Ishikawa (cell line): ENCODE results near the gene FXYD3.

Experiments used
- CEBPB ChIP-seq: IDR thresholded peaks from 2 replicates; pipeline ENCODE4 v1.6.1; 2012
- CREB1 ChIP-seq: IDR thresholded peaks from 2 replicates; pipeline ENCODE4 v1.6.1; 2012; ENCODE audit warnings: low read depth
- EGR1 ChIP-seq: IDR thresholded peaks from 2 replicates; pipeline ENCODE4 v1.6.1; 2012
- EP300 ChIP-seq: IDR thresholded peaks from 2 replicates; pipeline ENCODE4 v1.6.1; 2012; ENCODE audit warnings: borderline replicate concordance
- FOXM1 ChIP-seq: IDR thresholded peaks from 2 replicates; pipeline ENCODE4 v1.6.1; 2012; ENCODE audit warnings: low read depth, borderline replicate concordance
- NFIC ChIP-seq: IDR thresholded peaks from 2 replicates; pipeline ENCODE4 v1.6.1; 2012
- RAD21 ChIP-seq: IDR thresholded peaks from 2 replicates; pipeline ENCODE4 v1.6.1; 2012; ENCODE audit warnings: low read depth
- TAF1 ChIP-seq: IDR thresholded peaks from 2 replicates; pipeline ENCODE4 v1.6.1; 2012; ENCODE audit warnings: low read depth, mild to moderate bottlenecking
- TEAD4 ChIP-seq: IDR thresholded peaks from 2 replicates; pipeline ENCODE4 v1.6.1; 2012
- YY1 ChIP-seq: IDR thresholded peaks from 2 replicates; pipeline ENCODE4 v1.6.1; 2012; ENCODE audit warnings: low read depth
- ZBTB7A ChIP-seq: IDR thresholded peaks from 2 replicates; pipeline ENCODE4 v1.6.1; 2012; ENCODE audit warnings: low read depth
- TF ChIP-seq, protein P1 (sequence below): IDR thresholded peaks from 2 replicates; pipeline ENCODE4 v1.6.1; 2012
- TF ChIP-seq, protein P2 (sequence below): IDR thresholded peaks from 2 replicates; pipeline ENCODE4 v1.6.1; 2012; ENCODE audit warnings: low read depth, mild to moderate bottlenecking
- TF ChIP-seq, protein P3 (sequence below): IDR thresholded peaks from 2 replicates; pipeline ENCODE4 v1.6.1; 2012

DNA sequence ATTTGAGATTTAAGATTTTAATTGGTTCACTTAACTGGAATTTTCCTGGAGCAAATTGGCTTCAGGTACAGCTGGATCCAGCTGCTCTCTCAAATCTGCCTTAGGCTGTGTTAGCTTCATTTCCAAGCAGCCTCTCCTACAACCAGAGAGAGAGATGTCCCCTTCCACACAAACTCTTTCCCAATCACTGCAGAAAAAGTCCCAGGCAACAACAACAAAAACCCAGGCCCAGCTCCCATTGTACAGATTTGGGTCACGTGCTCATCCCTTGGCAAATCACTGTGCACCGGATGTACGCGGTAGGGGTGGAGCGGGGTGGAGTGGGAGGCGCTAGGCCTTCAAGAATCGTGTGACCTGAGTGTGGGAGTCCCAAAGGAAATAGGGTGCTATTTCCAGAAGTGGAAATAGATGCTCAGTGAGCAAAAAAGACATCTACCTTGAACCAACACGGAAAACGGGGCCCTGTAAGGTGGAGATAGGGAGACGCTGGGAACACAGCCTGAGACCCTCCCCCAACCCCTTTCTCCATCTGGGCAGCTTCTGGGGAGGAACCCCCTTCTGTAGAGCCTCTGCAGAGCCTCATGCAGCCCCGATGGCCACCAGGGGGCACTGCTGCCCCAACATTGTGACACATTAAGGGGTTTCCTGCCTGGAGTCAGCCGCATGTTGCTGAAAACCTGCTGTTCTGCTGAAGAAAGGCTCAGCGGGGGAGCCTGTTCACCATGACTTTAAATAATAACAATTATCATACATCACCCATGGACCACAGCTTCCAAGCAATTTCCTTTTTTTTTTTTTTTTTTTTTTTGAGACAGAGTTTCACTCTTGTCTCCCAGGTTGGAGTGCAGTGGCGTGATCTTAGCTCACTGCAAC lies 48.7 kb upstream of the FXYD3 start:
- TF ChIP-seq, protein P1, sequence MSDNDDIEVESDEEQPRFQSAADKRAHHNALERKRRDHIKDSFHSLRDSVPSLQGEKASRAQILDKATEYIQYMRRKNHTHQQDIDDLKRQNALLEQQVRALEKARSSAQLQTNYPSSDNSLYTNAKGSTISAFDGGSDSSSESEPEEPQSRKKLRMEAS = peak; percentile 67; the same call in 1 of the 2 replicates
- TF ChIP-seq CREB1 = no peak
- TF ChIP-seq, protein P2, sequence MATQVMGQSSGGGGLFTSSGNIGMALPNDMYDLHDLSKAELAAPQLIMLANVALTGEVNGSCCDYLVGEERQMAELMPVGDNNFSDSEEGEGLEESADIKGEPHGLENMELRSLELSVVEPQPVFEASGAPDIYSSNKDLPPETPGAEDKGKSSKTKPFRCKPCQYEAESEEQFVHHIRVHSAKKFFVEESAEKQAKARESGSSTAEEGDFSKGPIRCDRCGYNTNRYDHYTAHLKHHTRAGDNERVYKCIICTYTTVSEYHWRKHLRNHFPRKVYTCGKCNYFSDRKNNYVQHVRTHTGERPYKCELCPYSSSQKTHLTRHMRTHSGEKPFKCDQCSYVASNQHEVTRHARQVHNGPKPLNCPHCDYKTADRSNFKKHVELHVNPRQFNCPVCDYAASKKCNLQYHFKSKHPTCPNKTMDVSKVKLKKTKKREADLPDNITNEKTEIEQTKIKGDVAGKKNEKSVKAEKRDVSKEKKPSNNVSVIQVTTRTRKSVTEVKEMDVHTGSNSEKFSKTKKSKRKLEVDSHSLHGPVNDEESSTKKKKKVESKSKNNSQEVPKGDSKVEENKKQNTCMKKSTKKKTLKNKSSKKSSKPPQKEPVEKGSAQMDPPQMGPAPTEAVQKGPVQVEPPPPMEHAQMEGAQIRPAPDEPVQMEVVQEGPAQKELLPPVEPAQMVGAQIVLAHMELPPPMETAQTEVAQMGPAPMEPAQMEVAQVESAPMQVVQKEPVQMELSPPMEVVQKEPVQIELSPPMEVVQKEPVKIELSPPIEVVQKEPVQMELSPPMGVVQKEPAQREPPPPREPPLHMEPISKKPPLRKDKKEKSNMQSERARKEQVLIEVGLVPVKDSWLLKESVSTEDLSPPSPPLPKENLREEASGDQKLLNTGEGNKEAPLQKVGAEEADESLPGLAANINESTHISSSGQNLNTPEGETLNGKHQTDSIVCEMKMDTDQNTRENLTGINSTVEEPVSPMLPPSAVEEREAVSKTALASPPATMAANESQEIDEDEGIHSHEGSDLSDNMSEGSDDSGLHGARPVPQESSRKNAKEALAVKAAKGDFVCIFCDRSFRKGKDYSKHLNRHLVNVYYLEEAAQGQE = no peak
- TF ChIP-seq YY1 = no peak
- no peak for TF ChIP-seq TAF1
- TF ChIP-seq CEBPB = 0 out of 2 replicates have a peak, but pooled peaks have one; percentile 25
- no peak for TF ChIP-seq EP300
- no peak for TF ChIP-seq EGR1
- no peak for TF ChIP-seq TEAD4
- TF ChIP-seq FOXM1 = peak; percentile 33; the same call in 1 of the 2 replicates
- no peak for TF ChIP-seq NFIC
- TF ChIP-seq ZBTB7A = 0 out of 2 replicates have a peak, but pooled peaks have one; percentile 55
- peak; percentile 93 for TF ChIP-seq RAD21
- TF ChIP-seq, protein P3, sequence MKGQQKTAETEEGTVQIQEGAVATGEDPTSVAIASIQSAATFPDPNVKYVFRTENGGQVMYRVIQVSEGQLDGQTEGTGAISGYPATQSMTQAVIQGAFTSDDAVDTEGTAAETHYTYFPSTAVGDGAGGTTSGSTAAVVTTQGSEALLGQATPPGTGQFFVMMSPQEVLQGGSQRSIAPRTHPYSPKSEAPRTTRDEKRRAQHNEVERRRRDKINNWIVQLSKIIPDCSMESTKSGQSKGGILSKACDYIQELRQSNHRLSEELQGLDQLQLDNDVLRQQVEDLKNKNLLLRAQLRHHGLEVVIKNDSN = peak; percentile 93
